ENCODE data around the gene KLHL12. TPM values are rescaled to one million over a fixed set of nuclear protein-coding genes. Genes with fewer than 3 reads are reported as not detected.

Gene KLHL12
- total and polyA plus RNA-seq, 2 of the 8 experiments (the other 6 are each of a cell fraction or from before 2014, with no cell fraction given) = 27.2 to 33.3 TPM

DNA sequence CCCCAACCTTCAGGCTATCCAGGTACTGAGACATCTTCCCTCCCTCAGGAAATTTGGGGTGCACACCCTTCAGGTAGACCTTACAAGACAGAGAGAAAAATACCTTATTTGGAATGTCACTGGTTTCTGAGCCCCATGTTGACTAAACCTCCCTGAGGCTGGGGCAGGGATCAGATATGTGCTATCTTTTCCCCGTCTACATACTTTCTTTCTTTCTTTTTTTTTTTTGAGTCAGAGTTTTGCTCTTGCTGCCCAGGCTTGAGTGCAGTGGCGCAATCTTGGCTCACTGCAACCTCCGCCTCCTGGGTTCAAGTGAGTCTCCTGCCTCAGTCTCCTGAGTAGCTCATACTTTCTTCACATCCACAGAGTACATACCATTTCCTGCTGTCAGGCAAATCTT lies 38.4 kb upstream of the KLHL12 start (continued):
- TF ChIP-seq CBX5 (IDR thresholded peaks at IDR 0.05; ENCODE audit: low read depth, low read length) = no peak
